Left forelimb (tissue), 1 donor: Measurements from ENCODE around the gene DNASE1.

Experiments used
- DNase-seq: peaks from one replicate; pipeline ENCODE4 v3.0.0-alpha.2; 2018; ENCODE audit warnings: low spot score

Gene DNASE1

DNA sequence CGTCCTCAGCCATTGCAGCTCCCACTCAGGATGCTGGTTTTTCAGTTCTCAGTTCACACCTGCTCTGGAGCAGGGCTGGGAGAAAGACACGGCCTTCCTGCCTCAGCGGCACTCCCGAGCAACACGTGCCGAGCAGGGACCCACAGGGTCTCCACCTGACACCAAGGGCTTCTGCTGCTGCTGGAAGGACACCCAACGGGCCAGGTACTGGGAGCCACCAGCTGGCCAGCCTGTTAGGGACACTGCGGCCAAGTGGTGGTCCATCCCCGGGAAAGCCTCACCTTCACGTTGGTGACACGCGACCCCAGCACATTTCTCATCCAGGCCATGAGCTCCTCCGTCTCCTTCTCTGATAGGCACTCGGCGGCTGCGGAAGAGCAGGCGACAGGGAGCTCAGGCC, 8.1 kb downstream of the DNASE1 start:
- DNase-seq: no peak

DNA sequence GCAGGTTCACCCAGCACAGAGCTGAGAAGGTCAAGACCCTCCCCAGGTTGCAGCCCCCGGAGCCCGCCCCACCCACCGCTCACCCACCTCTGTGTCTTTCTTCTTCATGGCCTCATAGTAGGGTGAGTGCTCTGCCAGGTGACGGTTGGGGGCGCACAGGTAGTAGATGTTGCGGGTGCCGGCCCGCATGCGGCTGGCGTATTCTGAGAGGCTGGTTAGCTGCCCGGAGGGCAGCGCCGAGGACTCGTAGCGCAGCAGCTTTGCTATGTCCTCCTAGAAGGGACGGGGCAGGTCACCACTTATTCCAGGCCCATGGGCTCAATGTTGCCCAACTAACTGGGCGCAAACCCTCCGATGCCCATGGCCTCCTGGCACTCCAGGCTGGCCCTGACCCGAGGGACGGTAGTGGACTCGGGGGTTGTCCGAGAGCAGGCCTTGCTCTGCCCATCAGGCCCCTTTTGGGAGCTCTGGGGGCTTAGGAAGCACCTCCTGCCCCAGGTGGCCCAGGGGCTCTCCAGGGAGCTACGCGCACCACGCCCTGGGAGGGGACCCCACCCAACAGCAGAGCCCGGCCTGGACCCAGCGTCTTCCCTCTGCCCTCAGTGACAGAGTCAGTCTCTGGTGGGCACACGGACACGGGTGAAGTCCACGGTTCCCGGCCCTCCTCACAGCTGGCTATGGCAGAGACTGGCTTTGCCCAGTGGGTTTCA, 9.9 kb downstream of the DNASE1 start:
- DNase-seq: no peak

DNA sequence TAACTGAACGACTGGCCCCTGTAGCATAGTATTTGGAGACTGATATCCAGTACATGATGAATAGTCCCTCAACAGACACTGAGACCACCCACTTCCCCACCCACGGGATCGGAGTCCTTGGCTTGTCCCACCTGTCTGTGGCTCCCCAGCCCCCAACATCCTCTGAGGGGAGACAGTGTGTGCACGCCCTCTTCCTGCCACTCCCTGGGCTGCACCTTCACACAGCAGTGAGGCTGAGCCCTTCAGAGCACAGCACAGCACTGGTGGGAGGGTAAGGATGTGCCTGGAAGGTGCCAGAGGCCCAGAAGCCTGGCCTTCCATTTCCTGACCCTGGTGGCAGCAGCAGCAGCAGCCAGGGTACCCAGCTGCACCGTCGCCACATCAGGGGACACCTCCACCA, 11.0 kb downstream of the DNASE1 start:
- no peak for DNase-seq

- DNase-seq: no peak
Observed at GRCh38 chr16:3668626-3669025, 14.1 kb downstream of the DNASE1 start.

- no peak for DNase-seq
Observed at GRCh38 chr16:3669082-3669481, 14.6 kb downstream of the DNASE1 start.

GRCh38 chr16:3670711-3671110, 16.2 kb downstream of the DNASE1 start:
- no peak for DNase-seq

DNA sequence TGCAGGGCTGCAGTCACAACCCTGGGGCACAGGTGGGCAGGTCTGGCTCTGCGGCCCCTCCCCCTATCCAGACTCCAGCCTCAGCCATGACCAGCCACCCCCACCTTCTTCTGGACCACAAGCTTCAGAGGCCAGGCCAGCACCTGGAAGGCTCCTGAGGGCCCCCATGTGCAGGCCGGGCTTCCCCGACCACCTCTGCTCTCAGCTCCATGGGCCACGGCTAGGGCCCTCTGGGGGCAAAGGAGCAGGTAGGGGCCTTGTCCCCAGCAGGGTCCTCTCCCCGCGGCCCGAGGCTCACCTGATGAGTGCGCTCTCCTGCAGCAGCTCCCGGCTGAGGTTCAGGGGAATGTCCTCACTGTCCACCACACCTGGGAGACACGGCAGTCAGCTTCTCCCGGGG, 16.9 kb downstream of the DNASE1 start:
- no peak for DNase-seq

DNA sequence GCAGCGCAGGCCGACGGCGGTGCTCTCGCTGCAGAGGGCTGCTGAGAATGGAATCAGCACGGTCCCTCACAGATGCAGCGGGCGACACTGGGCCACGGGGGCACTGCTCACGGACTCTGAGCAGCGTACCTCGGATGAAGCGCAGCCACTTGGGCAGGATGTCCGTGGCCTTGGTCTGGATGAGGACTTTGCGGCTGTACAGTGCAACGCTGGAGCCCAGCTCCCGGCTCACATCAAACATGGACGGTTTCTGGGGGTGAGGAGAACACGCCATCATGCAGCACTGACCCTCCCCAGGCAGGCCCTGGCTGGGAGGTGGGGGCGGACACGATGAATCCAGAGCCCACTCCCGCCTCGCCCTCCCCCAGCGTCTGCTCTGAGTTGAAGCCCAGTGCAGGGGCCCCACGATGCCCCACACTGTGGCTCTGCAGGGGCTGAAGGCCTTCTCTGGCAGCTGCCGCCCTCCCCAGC, 18.1 kb downstream of the DNASE1 start:
- DNase-seq: no peak

DNA sequence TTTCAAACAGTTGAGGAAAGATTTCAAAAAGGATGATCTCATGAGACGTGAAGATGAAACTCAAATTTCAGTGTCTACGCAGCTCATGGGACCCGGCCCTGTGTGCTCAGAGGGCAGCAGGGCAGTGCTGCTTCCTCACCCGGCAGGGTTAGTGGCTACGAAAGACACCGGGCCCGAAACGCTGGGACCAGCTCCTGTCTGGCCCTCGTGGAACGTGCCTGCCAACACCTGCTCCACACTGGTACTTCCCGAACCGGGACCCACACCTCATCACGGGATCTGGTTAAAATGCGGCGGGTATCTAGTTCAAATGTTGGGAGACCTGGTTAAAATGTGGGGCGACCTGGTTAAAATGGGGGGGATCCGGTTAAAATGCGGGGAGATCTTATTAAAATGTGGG, 18.7 kb downstream of the DNASE1 start:
- DNase-seq: no peak

DNA sequence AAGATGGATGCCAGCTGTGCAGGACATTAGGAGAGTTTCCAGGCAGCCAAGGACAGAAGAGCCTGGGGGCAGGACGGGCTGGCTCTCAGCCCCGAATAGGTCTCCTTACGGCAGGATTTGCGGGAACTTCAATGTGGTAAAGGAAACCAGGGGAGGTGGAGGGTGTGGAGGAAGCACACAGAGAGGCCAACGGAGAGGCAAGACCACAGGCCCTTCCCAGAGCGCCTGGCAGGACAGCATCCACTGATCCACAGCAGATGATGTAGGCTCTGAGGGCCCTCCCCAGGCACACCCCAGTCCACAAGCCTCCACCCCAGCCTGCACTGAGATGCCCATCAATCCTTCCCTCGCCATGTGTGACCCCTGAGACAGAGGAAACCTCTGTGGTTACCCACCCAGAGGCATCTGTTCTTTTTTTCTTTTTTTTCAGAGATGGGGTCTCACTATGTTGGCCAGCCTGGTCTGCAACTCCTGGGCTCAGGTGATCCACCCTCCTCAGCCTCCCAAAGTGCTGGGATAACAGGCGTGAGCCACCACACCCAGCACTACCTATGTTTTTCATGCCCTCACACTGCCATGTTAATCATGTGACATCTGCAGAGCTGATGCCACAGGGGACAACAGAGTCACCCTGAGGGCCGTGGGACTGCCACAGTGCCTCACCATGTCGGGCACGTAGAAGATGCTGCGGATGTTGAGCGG, 19.3 kb downstream of the DNASE1 start:
- no peak for DNase-seq

- no peak for DNase-seq
Observed at GRCh38 chr16:3674513-3675295, 20.2 kb downstream of the DNASE1 start.

- DNase-seq: no peak
Observed at GRCh38 chr16:3675601-3676130, 21.2 kb downstream of the DNASE1 start.

GRCh38 chr16:3677994-3678393, 23.5 kb downstream of the DNASE1 start:
- DNase-seq: no peak

DNA sequence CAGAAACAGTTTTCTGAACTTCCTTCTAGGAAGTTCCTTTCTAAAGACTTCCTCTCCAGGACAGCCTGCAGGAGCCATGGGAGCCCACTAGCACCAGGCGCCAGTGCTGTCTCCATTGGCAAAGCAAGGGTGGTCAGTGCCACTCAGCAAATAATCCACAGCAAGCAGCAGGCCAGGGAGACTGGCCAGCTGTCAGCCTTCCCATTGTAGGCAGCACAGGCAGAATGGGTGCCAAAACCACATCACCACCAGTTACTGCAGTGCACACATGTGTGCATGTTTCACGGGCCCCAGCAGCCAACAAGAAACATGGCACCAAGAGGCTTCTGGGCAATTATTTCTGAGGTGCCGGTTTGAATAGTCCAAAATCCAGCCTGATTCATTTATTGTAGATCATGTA, 26.7 kb downstream of the DNASE1 start:
- DNase-seq: no peak

DNA sequence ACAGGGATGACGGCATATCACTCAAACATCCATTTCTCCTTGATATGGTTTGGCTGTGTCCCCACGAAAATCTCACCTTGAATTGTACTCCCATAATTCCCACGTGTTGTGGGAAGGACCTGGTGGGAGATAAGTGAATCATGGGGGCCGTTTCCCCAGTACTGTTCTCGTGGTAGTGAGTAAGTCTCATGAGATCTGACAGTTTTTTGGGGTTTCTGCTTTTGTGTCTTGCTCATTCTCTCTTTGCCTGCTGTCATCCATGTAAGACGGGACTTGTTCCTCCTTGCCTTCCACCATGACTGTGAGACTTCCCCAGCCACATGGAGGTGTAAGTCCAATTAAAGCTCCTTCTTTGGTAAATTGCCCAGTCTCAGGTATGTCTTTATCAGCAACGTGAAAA, 32.5 kb downstream of the DNASE1 start:
- DNase-seq: no peak

- no peak for DNase-seq
Observed at GRCh38 chr16:3687792-3688191, 33.3 kb downstream of the DNASE1 start.

DNA sequence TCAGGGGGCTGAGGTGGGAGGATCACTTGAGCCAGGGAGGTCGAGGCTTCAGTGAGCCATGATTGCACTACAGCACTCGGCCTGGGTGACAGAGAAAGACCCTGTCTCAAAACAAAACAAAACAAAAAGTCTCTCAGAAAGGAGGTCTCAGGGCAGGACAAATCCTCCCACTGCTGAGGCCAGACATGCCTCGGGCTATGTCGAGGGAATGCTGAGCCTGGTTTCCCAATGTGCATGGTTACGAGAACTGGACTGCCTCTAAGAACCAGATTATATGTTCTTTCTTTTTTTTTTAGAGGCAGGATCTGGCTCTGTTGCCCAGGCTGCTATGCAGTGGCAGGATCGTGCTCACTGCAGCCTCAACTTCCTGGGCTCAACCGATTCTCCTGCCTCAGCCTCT, 35.2 kb downstream of the DNASE1 start:
- no peak for DNase-seq

DNA sequence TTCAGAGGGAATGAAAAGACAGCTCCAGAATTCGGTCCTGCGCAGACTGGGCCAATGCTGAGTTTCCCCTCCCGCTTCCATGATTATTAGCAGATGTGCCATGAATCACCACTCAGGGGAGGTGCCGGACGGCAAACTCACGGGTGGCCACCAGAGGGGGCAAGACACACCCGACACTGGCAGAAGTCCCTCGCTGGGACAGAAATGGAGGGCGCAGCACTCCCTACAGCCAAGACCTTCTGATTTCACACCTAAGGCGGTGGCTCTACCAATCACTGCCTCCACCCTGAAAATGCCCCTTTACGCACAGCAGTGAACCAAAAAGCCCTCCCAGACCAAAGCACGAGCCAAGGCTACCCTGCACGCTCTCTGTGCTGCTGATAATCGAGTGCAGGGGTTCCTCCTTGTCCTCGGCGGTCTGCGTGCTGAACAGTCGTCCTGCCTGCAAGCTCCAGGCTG, 36.0 kb downstream of the DNASE1 start:
- peak; percentile 95 for DNase-seq

DNA sequence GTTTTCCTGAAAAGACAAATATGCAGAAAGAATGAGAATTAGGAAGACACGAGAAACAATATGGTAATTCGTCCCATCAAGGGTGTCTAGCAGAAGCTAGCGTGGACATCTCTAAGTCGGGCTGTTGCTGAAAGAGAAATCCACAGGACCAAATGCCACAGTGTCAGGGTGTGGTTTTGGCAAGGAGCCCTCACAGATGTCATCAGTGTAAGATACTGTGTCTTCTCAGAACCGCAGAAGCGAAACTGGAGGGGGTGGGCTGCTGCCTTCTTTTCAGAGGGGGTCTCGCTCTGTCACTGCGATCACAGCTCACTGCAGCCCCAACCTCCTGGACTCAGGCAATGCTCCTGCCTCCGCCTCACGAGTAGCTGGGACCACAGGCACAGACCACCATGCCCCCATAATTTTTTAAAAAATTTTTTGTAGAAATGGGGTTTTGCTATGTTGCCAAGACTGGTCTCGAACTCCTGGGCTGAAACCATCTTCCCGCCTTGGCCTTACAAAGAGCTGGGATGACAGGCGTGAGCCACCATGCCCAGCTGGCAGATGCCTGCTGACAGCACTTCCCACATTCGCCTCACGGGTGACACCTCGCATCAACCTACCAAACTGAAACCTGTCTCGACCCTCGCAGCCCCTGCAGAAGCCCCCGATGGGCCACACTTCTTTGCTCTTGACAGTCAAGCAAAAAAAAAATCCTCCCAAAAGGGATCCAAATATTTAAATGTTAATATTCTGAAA, 36.7 kb downstream of the DNASE1 start:
- no peak for DNase-seq

GRCh38 chr16:3691761-3692160, 37.3 kb downstream of the DNASE1 start:
- no peak for DNase-seq

- no peak for DNase-seq
Observed at GRCh38 chr16:3694051-3694450, 39.6 kb downstream of the DNASE1 start.
